Mesenteric fat pad (tissue), 1 donor: ENCODE results near the gene CHRNB2. TPM values are rescaled to one million over a fixed set of nuclear protein-coding genes. Genes with fewer than 3 reads are reported as not detected.

Experiments
- DNase-seq: peaks from one replicate; pipeline ENCODE4 v3.0.0-alpha.2; 2020; ENCODE audit warnings: low spot score
- total RNA-seq: library from RNA; stranded (reverse); fragmentation: NEBNext Ultra II Directional; extraction: Animal tissue kit (Norgen Biotek cat#: 25700); gene quantifications from one replicate; pipeline ENCODE4 v1.2.1, GENCODE V29; 2021
- donor health status: DM: yes; HTN: yes; CAD: no.

The CHRNB2 gene
- total RNA-seq, 1 donor from 2014 or later = not detected

DNA sequence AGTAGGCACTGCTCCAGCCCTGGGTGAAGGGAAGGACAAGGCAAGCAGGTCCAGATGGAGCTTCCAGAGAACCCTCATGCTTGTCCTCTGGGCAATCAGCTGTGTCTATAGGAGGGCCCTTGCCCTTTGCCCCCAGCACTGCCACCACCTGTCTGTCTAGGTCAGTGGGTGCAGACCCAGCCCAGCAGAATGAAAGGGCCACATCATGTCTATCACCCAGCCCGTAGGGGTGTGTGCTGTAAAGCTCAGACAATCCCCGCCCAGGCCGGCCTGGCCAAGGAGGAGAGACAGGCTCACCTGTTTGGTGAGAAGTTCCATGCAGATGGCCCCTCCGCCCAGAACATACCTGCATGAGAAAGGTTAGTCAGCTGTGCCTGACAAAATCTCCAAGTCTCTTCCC lies 16.1 kb upstream of the CHRNB2 start:
- no peak for DNase-seq

DNA sequence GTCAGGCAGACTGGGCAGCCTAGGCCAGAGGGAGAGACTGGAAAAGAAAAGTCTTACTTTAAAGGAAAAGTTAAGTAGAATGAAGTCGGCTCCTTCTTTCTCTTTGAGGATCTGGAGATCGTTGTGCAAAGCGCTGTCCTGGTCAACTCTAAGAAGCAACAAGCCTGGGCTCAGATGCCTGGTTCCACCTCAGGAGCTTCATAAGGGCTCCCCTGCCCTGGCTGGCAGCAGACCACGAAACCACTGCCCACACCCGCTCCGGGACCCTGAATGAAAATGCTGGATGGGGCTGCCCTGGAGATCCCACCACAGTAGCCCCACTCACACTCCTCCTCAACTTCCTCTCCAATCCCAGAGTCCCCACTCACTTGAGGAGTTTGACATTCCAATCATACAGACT lies 15.5 kb upstream of the CHRNB2 start:
- DNase-seq = no peak

DNA sequence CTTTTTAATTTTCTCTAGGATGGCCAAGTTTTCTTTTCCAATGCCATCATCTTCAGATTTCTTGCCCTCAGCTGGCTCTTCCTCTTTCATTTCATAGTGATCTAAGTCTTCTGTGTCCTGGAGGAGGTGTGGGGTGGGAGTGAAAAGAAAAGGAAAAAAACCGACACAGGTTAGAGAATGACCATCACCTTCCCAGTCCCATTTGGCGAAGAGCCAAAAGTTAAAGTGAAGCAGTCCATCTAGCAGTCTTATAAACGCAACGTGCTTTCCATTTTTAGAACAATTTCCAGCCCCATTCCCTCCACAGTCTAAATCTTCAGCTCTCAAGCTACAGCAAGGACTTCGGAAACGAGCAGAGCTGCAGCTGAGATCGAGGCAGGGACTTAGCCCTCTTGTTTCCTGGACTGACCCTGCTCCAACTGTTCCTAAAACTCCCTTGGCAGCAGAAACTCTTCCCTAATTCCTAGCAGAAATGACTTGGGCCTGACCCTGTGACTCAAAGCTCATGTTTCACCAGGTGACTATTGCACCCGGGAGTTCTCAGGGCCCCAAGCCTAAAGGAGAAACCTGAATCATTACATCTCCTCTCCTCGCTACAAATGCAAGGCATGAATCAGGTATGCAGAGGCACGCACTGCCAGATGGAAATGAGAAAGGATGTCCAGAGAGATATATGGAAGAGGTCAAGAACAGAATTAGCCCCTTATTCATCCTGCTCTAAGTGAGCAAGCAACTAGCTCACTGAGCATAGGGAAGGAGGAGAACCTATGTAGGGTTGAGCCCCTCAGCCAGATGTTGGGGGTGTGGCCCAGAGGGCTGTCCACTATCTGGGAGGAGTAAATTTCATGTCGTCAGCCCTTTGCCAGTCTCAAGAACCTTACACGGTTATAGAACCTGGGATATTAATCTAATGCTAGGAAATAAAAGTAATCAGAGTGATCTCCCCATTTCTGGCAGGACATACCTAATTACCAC lies 14.2 kb upstream of the CHRNB2 start:
- DNase-seq = no peak

DNA sequence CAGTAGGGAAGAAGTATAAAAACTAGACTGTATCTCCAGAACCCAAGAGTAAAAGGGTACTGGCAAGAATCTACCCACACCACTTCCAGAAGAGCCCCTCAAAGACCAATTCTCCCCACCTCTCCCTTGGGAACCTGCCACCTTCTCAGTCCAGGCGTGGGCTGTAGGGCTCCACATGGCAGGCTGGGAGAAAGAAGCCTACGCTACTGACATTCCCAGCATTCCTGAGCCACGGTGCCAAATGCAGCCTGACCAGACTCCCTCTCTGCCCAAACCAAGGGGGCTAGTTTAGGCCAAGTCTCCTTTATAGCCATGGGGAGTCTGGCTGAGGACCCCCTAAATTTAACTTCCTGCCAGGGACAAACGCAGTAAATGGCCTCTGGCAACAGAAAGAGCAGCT lies 11.2 kb upstream of the CHRNB2 start:
- DNase-seq = no peak

DNA sequence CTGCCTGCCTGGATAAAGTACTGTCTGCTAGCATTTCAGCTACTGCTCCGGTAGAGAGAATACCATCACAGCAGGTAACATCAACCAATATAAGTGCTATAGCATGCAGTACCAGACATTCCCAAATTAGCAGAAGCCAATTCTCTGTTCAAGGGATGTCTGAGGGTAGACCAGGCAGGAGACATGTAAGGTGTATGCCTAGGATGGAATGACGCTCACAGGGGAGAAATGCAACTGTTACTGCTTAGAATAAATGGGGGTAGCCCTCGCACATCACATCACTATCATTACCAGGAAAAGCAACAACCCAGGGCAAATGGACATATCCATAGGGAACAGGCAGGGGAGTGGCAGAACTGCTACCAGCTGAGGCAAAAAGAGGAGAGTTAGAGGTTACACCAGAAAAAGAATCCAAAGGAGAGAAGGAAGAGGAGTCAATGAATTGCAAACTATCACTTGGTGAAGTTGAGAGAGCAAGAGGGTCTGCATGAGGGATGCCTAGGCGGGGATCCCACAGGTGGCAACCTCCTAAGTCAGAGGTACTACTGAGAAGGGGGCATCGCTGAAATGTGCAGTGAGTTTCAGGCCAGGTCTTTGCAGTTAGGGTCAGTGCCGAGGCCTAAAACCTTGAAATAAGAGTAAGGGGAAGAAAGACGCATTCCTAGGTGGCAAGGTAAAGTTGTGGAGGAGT lies 10.2 kb upstream of the CHRNB2 start:
- DNase-seq = no peak

DNA sequence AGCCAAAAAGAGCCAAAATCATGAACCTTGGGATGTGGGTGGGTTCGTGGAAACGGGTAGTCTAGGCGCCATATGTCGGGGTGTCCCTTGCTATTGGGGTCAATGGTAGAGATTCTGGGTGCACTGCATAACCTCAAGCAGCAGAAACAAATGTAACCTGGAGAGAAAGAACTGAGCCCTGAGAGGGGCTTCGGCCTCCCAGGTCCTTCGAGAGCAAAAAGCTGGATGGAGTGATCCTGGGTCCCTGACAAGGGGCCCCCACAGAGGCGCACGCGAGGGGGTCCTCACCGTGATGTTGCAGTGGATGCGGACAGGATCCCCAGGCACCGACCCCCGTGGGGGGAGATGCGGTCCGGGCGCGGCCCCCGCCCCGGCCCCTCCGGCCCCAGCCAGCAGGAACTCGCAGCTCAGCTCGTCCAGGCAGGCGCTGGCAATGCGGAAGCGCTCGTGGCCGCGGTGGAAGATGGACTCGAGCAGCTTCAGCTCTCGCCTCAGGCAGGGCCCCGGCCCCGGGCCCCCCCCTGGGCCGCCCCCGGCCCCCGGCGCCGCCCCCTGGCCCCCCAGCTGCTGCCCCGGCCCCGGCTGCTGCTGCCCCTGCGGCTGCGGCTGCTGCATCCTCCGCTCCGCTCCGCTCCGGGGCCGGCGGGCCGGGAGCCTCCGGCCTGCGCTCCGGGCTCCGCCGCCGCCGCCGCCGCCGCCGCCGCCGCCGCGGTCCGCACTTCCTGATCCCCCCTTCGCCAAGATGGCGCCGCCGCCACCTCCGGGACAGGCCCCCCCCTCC lies 9.4 kb upstream of the CHRNB2 start, which contains the start of gene UBE2Q1:
TSS of gene UBE2Q1 (minus strand) at position 724 of the 781 bp plus-strand sequence. CDS start at position 615, 109 bp downstream.
- peak; percentile 92 for DNase-seq

DNA sequence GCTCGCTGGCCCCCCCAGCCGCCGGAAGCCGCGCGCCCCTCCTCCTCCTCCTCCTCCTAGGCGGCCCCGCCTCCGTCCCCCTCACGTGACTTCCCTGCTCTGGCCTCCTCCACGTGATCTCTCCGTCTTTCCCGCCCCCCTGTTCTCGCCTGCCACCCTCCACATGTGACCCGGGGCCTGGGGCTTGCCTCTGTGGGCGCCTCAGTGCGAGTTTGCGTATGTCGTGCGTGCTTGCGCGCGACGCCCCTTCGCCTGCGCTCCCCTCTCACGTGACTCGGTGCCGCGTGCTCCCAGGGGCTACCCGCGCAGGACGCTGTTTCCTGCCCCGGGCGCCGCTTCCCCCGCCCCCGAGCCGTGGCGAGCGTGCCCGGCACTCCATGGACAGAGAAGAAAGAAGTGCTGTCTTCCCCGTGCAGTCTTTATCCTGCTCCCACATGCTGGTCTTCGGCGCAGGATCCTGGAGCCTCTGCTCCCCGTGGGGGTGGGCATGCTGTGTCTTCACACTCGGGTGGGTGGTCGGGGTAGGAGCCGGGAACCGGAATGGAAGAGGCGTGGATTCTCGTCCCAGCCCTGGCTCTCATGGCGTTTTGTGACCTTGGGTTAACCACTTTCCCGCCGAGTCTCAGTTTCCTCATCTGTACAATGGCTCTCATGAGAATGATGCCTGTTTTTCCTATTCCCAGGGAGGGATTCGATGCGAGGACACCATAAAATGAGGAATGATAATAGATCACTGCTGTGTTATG lies 8.7 kb upstream of the CHRNB2 start:
- peak; percentile 99 for DNase-seq

DNA sequence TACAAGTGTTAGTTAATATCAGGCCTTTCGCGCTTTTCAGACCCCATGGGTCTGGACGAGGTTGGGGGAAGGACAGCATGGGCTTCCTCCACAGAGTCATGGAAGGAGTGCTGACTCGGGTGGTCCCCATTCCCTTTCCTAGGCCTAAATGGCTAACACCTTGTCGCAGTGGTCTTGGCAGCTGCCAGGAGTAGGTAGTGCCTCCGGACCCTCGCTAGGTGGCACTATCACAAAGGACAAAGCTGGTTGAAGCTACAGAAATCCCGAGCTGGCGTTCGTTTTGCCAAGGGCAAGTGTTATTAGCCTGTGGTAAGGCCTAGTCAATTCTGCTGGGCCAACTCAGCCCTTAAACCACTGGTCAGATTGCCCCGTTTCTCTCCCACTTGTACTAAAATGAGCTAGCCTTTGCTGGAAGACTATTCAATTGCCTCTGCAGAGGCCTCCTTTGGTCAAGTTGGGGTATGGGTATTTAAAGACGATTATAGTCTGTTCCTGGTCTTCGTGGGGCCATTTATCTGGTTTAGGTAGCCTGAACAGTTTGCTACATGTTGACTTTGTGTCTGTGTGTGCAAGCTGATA lies 8.0 kb upstream of the CHRNB2 start:
- DNase-seq = no peak

DNA sequence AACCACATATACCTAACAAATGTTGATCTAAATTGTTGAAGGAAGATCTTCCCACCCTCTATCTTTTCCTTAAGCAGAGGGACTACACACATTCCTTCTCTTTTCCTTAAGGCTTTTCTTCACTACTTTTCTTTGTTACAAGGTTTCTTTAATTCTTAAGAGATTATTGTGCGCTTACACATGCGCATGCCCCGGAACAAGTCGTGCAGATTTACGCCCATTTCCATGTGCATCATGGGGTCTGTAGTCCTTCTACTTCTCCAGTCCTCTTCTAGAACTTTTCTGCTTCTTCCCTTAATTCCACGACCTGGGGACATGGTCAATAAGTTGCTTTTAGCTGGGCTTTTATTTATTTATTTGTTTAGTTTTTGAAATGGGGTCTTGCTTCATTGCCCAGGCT lies 1.7 kb upstream of the CHRNB2 start:
- DNase-seq = no peak

DNA sequence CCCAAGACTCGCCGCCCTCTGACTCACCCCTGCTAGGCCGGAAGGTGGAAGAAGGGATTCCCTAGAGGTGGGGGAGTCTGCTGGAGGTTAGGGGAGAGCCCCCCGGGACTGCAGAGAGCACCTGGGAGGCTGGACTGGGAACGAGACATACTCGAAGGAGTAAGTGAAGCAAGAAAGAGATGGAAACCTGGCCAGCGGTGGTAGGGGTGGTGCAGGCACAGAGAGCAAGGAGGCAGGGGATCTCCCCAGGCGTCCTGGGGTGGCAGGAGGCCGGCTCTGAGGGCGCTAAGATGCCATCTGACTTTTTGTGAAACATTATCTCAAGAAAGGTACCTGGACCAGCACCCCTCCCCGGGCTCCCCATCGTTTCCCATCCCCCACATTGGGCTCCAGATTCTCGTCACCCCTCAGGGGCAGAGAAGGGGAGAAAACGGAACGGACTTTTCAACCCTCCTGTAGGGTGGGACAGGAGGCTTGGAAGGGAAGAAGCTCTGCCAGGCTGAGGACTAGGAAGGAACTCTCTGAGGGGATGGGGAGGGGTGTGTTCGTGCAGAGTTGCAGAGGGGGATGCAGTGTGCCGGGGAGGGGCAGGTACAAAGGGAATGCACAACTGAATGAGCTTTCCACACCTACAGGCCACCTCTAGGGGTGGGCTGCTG lies 708 bp downstream of the CHRNB2 start:
- no peak for DNase-seq

DNA sequence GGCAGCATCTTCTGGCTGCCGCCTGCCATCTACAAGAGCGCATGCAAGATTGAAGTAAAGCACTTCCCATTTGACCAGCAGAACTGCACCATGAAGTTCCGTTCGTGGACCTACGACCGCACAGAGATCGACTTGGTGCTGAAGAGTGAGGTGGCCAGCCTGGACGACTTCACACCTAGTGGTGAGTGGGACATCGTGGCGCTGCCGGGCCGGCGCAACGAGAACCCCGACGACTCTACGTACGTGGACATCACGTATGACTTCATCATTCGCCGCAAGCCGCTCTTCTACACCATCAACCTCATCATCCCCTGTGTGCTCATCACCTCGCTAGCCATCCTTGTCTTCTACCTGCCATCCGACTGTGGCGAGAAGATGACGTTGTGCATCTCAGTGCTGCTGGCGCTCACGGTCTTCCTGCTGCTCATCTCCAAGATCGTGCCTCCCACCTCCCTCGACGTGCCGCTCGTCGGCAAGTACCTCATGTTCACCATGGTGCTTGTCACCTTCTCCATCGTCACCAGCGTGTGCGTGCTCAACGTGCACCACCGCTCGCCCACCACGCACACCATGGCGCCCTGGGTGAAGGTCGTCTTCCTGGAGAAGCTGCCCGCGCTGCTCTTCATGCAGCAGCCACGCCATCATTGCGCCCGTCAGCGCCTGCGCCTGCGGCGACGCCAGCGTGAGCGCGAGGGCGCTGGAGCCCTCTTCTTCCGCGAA lies 3.8 kb downstream of the CHRNB2 start:
- DNase-seq = peak; percentile 85

DNA sequence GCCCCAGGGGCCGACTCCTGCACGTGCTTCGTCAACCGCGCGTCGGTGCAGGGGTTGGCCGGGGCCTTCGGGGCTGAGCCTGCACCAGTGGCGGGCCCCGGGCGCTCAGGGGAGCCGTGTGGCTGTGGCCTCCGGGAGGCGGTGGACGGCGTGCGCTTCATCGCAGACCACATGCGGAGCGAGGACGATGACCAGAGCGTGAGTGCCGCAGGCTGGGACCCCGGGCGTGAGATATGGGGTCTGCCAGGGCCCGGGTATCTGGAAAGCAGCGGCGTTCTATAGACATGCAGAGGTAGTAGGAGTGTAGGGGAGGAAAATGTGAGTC lies 4.3 kb downstream of the CHRNB2 start:
- DNase-seq = peak; percentile 81

DNA sequence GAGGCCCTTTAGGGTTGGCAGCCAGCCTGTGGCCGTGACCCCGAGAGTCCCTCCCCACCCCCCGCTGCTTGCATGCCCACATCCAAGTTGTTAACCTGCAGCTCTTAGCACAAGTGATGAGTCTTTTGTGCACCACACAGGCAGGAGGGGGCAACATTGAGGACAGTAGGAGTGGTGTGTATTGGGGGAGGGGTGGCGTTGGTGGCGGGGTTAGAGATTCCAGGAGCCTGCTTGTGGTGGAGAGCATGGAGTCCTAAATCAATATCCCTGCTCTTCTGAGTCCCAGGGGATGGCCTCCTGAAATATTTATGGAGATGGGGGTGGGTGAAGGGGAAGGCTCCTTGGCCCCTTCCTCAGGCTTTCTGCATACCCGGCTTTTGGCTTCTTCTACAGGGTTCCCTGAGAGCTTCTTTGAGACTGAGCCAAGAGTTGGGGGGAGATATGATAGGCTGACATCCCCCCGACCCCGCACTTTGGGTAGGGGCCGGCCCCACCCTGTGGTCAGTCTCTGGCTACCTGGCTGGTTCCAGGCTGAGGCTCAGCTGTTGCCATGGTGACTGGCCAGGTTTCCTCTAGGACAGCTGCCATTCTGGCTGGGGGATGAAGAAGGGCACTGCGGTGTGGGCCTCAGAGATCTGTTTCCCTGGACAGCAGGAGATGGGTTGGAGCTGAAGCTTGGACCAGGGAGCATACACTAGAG lies 5.0 kb downstream of the CHRNB2 start:
- no peak for DNase-seq

DNA sequence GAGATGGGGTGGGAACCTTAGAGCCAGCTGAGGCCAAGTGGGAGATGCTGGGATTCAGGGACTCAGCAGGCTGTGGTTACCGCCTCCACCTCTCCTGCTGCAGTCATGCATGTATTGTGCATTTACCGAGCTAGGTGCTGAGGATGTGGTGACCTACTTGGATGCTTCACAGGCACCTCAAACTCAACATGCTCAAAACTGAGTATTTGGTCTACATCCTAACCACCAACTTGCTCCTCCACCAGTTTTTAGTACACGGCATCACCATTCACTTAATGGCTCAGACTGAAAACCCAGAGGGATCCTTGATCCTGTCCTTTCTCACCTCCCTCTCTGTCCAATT lies 5.6 kb downstream of the CHRNB2 start:
- no peak for DNase-seq

DNA sequence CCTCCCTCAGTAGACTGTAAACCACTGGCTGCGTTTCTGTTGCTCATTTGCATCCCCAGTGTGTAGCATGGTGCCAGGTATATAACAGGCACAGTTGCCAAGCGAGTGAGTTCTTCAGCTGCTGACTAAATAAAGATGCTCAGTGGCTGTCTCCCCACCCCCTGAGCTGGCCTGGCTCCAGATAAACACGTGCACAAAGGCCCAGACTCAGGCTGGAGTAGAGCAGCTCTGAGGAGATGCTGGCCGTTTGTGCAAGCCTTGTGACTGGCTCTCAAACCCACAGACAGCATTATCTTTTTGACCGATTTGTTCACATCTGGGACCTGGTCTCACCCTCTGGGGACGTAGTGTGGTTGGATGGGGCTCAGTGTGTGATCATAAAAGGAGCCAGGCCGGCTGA lies 7.1 kb downstream of the CHRNB2 start:
- DNase-seq = no peak

DNA sequence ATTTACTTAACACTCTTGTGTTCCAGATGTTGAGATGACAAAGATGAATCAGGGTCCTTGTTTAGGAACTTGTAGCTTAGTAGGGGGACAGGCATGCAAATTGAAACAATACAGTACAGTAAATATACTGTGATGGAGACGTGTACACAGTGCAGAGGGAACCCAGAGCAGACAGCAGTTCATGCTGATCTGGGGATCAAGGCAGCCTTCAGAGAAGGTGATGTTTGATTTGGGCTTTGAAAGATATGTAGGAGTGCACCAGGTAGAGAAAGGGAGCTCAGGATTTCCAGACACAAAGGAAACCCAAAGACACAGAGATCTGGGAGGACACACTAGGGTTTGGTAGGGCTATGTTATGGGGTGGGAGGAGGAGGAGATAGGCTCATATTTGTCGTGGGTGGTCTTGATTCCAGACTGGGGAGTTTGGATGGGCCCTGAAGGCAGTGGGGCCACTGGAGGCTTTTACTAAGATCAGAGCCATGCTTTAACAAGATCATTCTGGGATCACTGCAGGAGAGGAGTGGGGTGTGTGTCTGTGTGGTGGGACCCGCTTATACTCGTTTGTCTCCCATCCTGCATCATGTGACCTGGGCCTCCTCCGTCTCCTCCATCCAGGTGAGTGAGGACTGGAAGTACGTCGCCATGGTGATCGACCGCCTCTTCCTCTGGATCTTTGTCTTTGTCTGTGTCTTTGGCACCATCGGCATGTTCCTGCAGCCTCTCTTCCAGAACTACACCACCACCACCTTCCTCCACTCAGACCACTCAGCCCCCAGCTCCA lies 7.8 kb downstream of the CHRNB2 start:
- DNase-seq = no peak

DNA sequence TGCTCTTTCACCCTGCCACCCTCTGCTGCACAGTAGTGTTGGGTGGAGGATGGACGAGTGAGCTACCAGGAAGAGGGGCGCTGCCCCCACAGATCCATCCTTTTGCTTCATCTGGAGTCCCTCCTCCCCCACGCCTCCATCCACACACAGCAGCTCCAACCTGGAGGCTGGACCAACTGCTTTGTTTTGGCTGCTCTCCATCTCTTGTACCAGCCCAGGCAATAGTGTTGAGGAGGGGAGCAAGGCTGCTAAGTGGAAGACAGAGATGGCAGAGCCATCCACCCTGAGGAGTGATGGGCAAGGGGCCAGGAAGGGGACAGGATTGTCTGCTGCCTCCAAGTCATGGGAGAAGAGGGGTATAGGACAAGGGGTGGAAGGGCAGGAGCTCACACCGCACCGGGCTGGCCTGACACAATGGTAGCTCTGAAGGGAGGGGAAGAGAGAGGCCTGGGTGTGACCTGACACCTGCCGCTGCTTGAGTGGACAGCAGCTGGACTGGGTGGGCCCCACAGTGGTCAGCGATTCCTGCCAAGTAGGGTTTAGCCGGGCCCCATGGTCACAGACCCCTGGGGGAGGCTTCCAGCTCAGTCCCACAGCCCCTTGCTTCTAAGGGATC lies 8.5 kb downstream of the CHRNB2 start:
- no peak for DNase-seq
